ENCODE data around the gene SDK1. TPM values are rescaled to one million over a fixed set of nuclear protein-coding genes. Genes with fewer than 3 reads are reported as not detected.
"Not testable (repeated sequence)": the region's sequence is repeated elsewhere in the genome, so short reads cannot be mapped to it uniquely, and the experiment has no call there.

Gene SDK1
- total and polyA plus RNA-seq, 2 donors (not counting 3 experiments of a cell fraction or from before 2014, with no cell fraction given): 1.6 to 3.9 TPM

DNA sequence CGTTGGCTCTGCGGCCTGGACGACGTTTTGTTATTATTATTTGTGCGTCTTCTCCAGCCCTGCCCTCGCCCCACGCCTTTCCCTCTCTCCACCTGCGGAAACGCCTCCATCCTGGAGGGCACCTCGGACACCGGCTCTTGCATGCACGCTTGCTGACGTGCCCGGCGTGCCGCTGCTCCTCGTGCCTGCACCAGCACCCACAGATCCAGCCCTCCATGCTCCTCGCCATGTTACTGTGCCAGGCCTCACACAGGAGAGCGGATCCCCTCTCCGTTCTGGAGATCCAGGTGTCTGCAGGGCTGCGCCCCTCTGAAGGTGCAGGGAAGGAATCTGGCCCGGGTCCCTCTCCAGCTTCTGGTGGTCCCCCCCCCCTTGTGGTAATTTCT, 1007.1 kb downstream of the SDK1 start:
- Histone ChIP-seq H3K27me3 (ENCODE audit: control insufficient read depth in 2 of 2, insufficient read depth in 2 of 2, low read length in 2 of 2) (no peaks in the 10 kb centered on the region), H2AFZ (ENCODE audit: low read depth, low read length) (no peak overlapping the region), H3K9ac (replicated peaks; ENCODE audit: extremely low read depth, insufficient read depth, low read length) (no peak overlapping the region), H3K9me3 (replicated peaks; ENCODE audit: control insufficient read depth, insufficient read depth, low read length) (peaks cover 10% of the 10 kb centered on the region), H3K36me3 (ENCODE audit: control insufficient read depth in 2 of 2, extremely low read depth in 1 of 2, insufficient read depth in 2 of 2, low read length in 2 of 2) (no peaks in the 10 kb centered on the region), H4K20me1 (replicated peaks; ENCODE audit: control insufficient read depth, extremely low read depth, insufficient read depth, low read length) (no peaks in the 10 kb centered on the region), H3K4me1 (ENCODE audit: control insufficient read depth, extremely low read depth, insufficient read depth, low read length) (no peaks in the 10 kb centered on the region), H3K4me3 (replicated peaks in 1 of 3; ENCODE audit: insufficient read depth in 1 of 3, low read depth in 1 of 3, low read length in 3 of 3) (no peak overlapping the region), H3K79me2 (ENCODE audit: control insufficient read depth, insufficient read depth, low read length) (no peaks in the 10 kb centered on the region), H3K4me2 (ENCODE audit: insufficient read depth, low read length) (no peak overlapping the region), H3K9me1 (replicated peaks; ENCODE audit: control insufficient read depth, extremely low read depth, insufficient read depth, low read length) (no peaks in the 10 kb centered on the region), H3K27ac (ENCODE audit: insufficient read depth, low read depth, low read length) (no peak overlapping the region)
- CTCF ChIA-PET: no interaction called here
- POLR2A ChIA-PET: no interaction called here
- DNase-seq (ENCODE audit: low read depth, low spot score) (no peak), FAIRE-seq (no peak)
- intact Hi-C loops (cut with micrococcal nuclease): no loop called here
- BruUV-seq (replicated peaks): no TSS peak
- no peak for TF ChIP-seq JUN (IDR thresholded peaks at IDR 0.05; ENCODE audit: borderline replicate concordance, insufficient read depth, insufficient read length, low read depth)
- TF ChIP-seq, protein P1, sequence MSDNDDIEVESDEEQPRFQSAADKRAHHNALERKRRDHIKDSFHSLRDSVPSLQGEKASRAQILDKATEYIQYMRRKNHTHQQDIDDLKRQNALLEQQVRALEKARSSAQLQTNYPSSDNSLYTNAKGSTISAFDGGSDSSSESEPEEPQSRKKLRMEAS (IDR thresholded peaks at IDR 0.05; ENCODE audit: insufficient read depth, insufficient read length): no peak
- TF ChIP-seq, protein P2, sequence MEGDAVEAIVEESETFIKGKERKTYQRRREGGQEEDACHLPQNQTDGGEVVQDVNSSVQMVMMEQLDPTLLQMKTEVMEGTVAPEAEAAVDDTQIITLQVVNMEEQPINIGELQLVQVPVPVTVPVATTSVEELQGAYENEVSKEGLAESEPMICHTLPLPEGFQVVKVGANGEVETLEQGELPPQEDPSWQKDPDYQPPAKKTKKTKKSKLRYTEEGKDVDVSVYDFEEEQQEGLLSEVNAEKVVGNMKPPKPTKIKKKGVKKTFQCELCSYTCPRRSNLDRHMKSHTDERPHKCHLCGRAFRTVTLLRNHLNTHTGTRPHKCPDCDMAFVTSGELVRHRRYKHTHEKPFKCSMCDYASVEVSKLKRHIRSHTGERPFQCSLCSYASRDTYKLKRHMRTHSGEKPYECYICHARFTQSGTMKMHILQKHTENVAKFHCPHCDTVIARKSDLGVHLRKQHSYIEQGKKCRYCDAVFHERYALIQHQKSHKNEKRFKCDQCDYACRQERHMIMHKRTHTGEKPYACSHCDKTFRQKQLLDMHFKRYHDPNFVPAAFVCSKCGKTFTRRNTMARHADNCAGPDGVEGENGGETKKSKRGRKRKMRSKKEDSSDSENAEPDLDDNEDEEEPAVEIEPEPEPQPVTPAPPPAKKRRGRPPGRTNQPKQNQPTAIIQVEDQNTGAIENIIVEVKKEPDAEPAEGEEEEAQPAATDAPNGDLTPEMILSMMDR (IDR thresholded peaks at IDR 0.05; ENCODE audit: extremely low read depth in 1 of 2, insufficient read depth in 1 of 2, low read depth in 1 of 2, low read length in 2 of 2): no peak
- no peak for TF ChIP-seq MYC (IDR thresholded peaks at IDR 0.05; ENCODE audit: low read depth, low read length)
- no peak for TF ChIP-seq GATA2 (IDR thresholded peaks at IDR 0.05; ENCODE audit: insufficient read depth, insufficient read length, low read depth, low read length)
- no peak for TF ChIP-seq POLR2AphosphoS5 (IDR thresholded peaks at IDR 0.05; ENCODE audit: insufficient read depth, low read depth, low read length)
- no peak for TF ChIP-seq FOS (IDR thresholded peaks at IDR 0.05; ENCODE audit: borderline replicate concordance, insufficient read depth, low read length)
- TF ChIP-seq POLR2A (IDR thresholded peaks at IDR 0.05; ENCODE audit: low read depth, low read length): no peak
- no peak for TF ChIP-seq EZH2 (IDR thresholded peaks at IDR 0.05; ENCODE audit: borderline replicate concordance, low read depth, low read length, severe bottlenecking)
- dilution Hi-C loops (cut with MboI; ENCODE audit: extremely low pct_ligation_motif_present, low sequenced_read_pairs): no loop called here

DNA sequence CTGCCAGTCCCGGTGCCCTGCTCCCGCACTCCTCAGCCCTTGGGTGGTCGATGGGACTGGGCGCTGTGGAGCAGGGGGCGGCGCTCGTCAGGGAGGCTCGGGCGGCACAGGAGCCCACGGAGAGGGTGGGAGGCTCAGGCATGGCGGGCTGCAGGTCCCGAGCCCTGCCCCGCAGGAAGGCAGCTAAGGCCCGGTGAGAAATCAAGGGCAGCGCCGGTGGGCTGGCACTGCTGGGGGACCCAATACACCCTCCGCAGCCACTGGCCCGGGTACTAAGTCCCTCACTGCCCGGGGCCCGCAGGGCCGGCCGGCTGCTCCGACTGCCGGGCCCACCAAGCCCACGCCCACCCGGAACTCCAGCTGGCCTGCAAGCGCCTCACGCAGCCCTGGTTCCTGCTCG, 1012.9 kb downstream of the SDK1 start:
- H3K9me3 ChIP-seq (replicated peaks; ENCODE audit: control insufficient read depth, insufficient read depth, low read length); H3K9ac ChIP-seq (replicated peaks; ENCODE audit: extremely low read depth, insufficient read depth, low read length); POLR2A ChIA-PET; FAIRE-seq; CTCF ChIA-PET; BruUV-seq (replicated peaks); H3K4me3 ChIP-seq (replicated peaks in 1 of 3; ENCODE audit: insufficient read depth in 1 of 3, low read depth in 1 of 3, low read length in 3 of 3); H3K4me2 ChIP-seq (ENCODE audit: insufficient read depth, low read length); H3K9me1 ChIP-seq (replicated peaks; ENCODE audit: control insufficient read depth, extremely low read depth, insufficient read depth, low read length); H2AFZ ChIP-seq (ENCODE audit: low read depth, low read length); H4K20me1 ChIP-seq (replicated peaks; ENCODE audit: control insufficient read depth, extremely low read depth, insufficient read depth, low read length); intact Hi-C loops (cut with micrococcal nuclease); H3K27me3 ChIP-seq (ENCODE audit: control insufficient read depth in 2 of 2, insufficient read depth in 2 of 2, low read length in 2 of 2); H3K4me1 ChIP-seq (ENCODE audit: control insufficient read depth, extremely low read depth, insufficient read depth, low read length); DNase-seq (ENCODE audit: low read depth, low spot score); H3K79me2 ChIP-seq (ENCODE audit: control insufficient read depth, insufficient read depth, low read length); H3K36me3 ChIP-seq (ENCODE audit: control insufficient read depth in 2 of 2, extremely low read depth in 1 of 2, insufficient read depth in 2 of 2, low read length in 2 of 2); dilution Hi-C loops (cut with MboI; ENCODE audit: extremely low pct_ligation_motif_present, low sequenced_read_pairs); H3K27ac ChIP-seq (ENCODE audit: insufficient read depth, low read depth, low read length): not testable (repeated sequence)

DNA sequence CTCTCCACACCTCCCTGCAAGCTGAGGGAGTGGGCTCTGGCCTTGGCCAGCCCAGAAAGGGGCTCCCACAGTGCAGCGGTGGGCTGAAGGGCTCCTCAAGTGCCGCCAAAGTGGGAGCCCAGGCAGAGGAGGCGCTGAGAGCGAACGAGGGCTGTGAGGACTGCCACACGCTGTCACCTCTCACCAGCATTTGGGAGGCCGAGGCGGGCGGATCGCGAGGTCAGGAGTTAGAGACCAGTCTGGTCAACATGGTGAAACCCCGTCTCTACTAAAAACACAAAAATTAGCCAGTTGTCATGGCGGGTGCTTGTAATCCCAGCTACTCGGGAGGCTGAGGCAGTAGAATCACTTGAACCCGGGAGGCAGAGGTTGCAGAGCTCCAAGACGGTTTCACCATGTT, 1013.3 kb downstream of the SDK1 start:
- FAIRE-seq; H3K4me1 ChIP-seq (ENCODE audit: control insufficient read depth, extremely low read depth, insufficient read depth, low read length); H3K9me3 ChIP-seq (replicated peaks; ENCODE audit: control insufficient read depth, insufficient read depth, low read length); H4K20me1 ChIP-seq (replicated peaks; ENCODE audit: control insufficient read depth, extremely low read depth, insufficient read depth, low read length); DNase-seq (ENCODE audit: low read depth, low spot score); H3K27me3 ChIP-seq (ENCODE audit: control insufficient read depth in 2 of 2, insufficient read depth in 2 of 2, low read length in 2 of 2); H3K27ac ChIP-seq (ENCODE audit: insufficient read depth, low read depth, low read length); intact Hi-C loops (cut with micrococcal nuclease); H3K4me3 ChIP-seq (replicated peaks in 1 of 3; ENCODE audit: insufficient read depth in 1 of 3, low read depth in 1 of 3, low read length in 3 of 3); CTCF ChIA-PET; H3K9ac ChIP-seq (replicated peaks; ENCODE audit: extremely low read depth, insufficient read depth, low read length); BruUV-seq (replicated peaks); H2AFZ ChIP-seq (ENCODE audit: low read depth, low read length); POLR2A ChIA-PET; H3K4me2 ChIP-seq (ENCODE audit: insufficient read depth, low read length); H3K36me3 ChIP-seq (ENCODE audit: control insufficient read depth in 2 of 2, extremely low read depth in 1 of 2, insufficient read depth in 2 of 2, low read length in 2 of 2); H3K9me1 ChIP-seq (replicated peaks; ENCODE audit: control insufficient read depth, extremely low read depth, insufficient read depth, low read length); H3K79me2 ChIP-seq (ENCODE audit: control insufficient read depth, insufficient read depth, low read length); dilution Hi-C loops (cut with MboI; ENCODE audit: extremely low pct_ligation_motif_present, low sequenced_read_pairs): not testable (repeated sequence)

Data from endothelial cell of umbilical vein (primary cell).